Astrocyte (in vitro differentiated cells and primary cell): ENCODE results near the gene TBXAS1. TPM values are rescaled to one million over a fixed set of nuclear protein-coding genes. Genes with fewer than 3 reads are reported as not detected.

Experiments used
- DNase-seq: peaks from one replicate; pipeline ENCODE4 v3.0.0-alpha.2; 2010; ENCODE audit warnings: low read depth
- FAIRE-seq: peaks from 2 replicates; lab custom pipeline; 2011; peaks lifted over from hg19 to GRCh38; lab: Jason Lieb, UNC
- H2AFZ ChIP-seq: 2 replicates; pipeline ENCODE4 v1.6.0; 2012; ENCODE audit warnings: low read depth, low read length, inconsistent platforms
- H3K27ac ChIP-seq: 2 replicates; pipeline ENCODE4 v1.5.1; 2011; ENCODE audit warnings: low read depth, low read length, inconsistent platforms
- H3K27me3 ChIP-seq: 2 replicates; pipeline ENCODE4 v1.6.0; 2011; ENCODE audit warnings: low read length, inconsistent platforms; ENCODE audit not compliant: insufficient read depth
- H3K36me3 ChIP-seq: 2 replicates; pipeline ENCODE4 v1.5.1; 2011; ENCODE audit warnings: low read length, inconsistent platforms; ENCODE audit not compliant: insufficient read depth
- H3K4me1 ChIP-seq: 2 replicates; pipeline ENCODE4 v1.5.1; 2011; ENCODE audit warnings: low read length, inconsistent platforms; ENCODE audit not compliant: insufficient read depth
- H3K4me2 ChIP-seq: 2 replicates; pipeline ENCODE4 v1.6.0; 2012; ENCODE audit warnings: low read length, inconsistent platforms
- H3K4me3 ChIP-seq: 2 replicates; pipeline ENCODE4 v1.5.1; 2011; ENCODE audit warnings: low read depth, mild to moderate bottlenecking, low read length, inconsistent platforms; ENCODE audit not compliant: insufficient read depth
- H3K79me2 ChIP-seq: 2 replicates; pipeline ENCODE4 v1.6.0; 2012; ENCODE audit warnings: mild to moderate bottlenecking, low read length, inconsistent platforms; ENCODE audit not compliant: insufficient read depth
- H3K9ac ChIP-seq: 2 replicates; pipeline ENCODE4 v1.6.0; 2012; ENCODE audit warnings: mild to moderate bottlenecking, low read length, inconsistent platforms
- H3K9me3 ChIP-seq: 2 replicates; pipeline ENCODE4 v1.5.1; 2012; ENCODE audit warnings: low read depth, mild to moderate bottlenecking, low read length, inconsistent platforms; ENCODE audit not compliant: insufficient read depth
- H4K20me1 ChIP-seq: 2 replicates; pipeline ENCODE4 v1.6.0; 2012; ENCODE audit warnings: low read length, inconsistent platforms; ENCODE audit not compliant: insufficient read depth
- H3K27ac Mint-ChIP-seq: one replicate; pipeline ENCODE4 v1.8.0; 2021; ENCODE audit warnings: mild to moderate bottlenecking, mixed read lengths; ENCODE audit not compliant: unreplicated experiment
- H3K27me3 Mint-ChIP-seq: one replicate; pipeline ENCODE4 v1.8.0; 2021; ENCODE audit warnings: low read depth, mixed read lengths; ENCODE audit not compliant: unreplicated experiment
- H3K36me3 Mint-ChIP-seq: one replicate; pipeline ENCODE4 v1.8.0; 2021; ENCODE audit warnings: low read depth, mixed read lengths; ENCODE audit not compliant: unreplicated experiment
- H3K4me1 Mint-ChIP-seq: one replicate; pipeline ENCODE4 v1.8.0; 2021; ENCODE audit warnings: low read depth, mixed read lengths; ENCODE audit not compliant: unreplicated experiment
- H3K4me3 Mint-ChIP-seq: one replicate; pipeline ENCODE4 v1.8.0; 2021; ENCODE audit warnings: mild to moderate bottlenecking, moderate library complexity, mixed read lengths; ENCODE audit not compliant: unreplicated experiment
- H3K9me3 Mint-ChIP-seq: one replicate; pipeline ENCODE4 v1.8.0; 2021; ENCODE audit warnings: mild to moderate bottlenecking, mixed read lengths; ENCODE audit not compliant: unreplicated experiment
- EZH2 ChIP-seq: IDR thresholded peaks from 2 replicates; pipeline ENCODE4 v1.6.1; 2012; ENCODE audit warnings: mild to moderate bottlenecking, low read length, inconsistent platforms; ENCODE audit not compliant: insufficient read depth
- total RNA-seq: library from RNA; stranded (reverse); gene quantifications from 2 replicates; pipeline ENCODE4 v1.2.1, GENCODE V29; 2021
- TF ChIP-seq, protein P1 (sequence below): IDR thresholded peaks from 2 replicates; pipeline ENCODE4 v1.5.1; 2011; ENCODE audit warnings: low read depth, mild to moderate bottlenecking, inconsistent platforms, low read length, moderate library complexity; ENCODE audit not compliant: insufficient read depth

TBXAS1 gene
- total RNA-seq, 1 donor from 2014 or later = 1.1 TPM

DNA sequence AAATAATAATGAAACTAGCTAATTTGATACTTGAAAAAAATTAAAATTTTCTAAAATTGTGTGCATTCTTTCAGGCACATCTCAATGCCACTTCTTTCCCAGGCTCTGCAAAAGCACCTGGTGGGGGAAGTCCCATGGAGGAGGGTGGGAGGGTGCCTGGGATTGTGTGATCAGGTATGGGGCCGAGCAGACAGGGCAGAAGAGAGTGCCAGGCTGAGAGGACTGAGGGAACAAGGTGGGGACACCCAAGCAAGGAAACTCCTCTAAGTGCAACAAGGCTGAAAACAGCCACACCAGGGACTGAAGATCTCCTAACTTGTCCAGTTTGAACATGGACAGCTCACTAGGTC lies 219.9 kb downstream of the TBXAS1 start:
- Mint-ChIP-seq H3K36me3 (peaks cover 43% of the 10 kb centered on the region), H3K27me3 (no peaks in the 10 kb centered on the region), H3K9me3 (no peaks in the 10 kb centered on the region), H3K4me1 (peaks cover 6% of the 10 kb centered on the region), H3K4me3 (no peak overlapping the region), H3K27ac (no peak overlapping the region)
- H3K9me3 ChIP-seq = no peaks in the 10 kb centered on the region
- no peaks in the 10 kb centered on the region for H3K27me3 ChIP-seq
- H3K4me3 ChIP-seq = no peak overlapping the region
- H3K79me2 ChIP-seq = no peaks in the 10 kb centered on the region
- DNase-seq (no peak), FAIRE-seq (no peak)
- no peaks in the 10 kb centered on the region for H3K36me3 ChIP-seq
- H3K4me2 ChIP-seq = no peak overlapping the region
- H3K4me1 ChIP-seq = no peaks in the 10 kb centered on the region
- no peaks in the 10 kb centered on the region for H4K20me1 ChIP-seq
- no peak overlapping the region for H3K9ac ChIP-seq
- TF ChIP-seq, protein P1, sequence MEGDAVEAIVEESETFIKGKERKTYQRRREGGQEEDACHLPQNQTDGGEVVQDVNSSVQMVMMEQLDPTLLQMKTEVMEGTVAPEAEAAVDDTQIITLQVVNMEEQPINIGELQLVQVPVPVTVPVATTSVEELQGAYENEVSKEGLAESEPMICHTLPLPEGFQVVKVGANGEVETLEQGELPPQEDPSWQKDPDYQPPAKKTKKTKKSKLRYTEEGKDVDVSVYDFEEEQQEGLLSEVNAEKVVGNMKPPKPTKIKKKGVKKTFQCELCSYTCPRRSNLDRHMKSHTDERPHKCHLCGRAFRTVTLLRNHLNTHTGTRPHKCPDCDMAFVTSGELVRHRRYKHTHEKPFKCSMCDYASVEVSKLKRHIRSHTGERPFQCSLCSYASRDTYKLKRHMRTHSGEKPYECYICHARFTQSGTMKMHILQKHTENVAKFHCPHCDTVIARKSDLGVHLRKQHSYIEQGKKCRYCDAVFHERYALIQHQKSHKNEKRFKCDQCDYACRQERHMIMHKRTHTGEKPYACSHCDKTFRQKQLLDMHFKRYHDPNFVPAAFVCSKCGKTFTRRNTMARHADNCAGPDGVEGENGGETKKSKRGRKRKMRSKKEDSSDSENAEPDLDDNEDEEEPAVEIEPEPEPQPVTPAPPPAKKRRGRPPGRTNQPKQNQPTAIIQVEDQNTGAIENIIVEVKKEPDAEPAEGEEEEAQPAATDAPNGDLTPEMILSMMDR = no peak
- TF ChIP-seq EZH2 = no peak
- H3K27ac ChIP-seq = no peak overlapping the region
- H2AFZ ChIP-seq = no peak overlapping the region

DNA sequence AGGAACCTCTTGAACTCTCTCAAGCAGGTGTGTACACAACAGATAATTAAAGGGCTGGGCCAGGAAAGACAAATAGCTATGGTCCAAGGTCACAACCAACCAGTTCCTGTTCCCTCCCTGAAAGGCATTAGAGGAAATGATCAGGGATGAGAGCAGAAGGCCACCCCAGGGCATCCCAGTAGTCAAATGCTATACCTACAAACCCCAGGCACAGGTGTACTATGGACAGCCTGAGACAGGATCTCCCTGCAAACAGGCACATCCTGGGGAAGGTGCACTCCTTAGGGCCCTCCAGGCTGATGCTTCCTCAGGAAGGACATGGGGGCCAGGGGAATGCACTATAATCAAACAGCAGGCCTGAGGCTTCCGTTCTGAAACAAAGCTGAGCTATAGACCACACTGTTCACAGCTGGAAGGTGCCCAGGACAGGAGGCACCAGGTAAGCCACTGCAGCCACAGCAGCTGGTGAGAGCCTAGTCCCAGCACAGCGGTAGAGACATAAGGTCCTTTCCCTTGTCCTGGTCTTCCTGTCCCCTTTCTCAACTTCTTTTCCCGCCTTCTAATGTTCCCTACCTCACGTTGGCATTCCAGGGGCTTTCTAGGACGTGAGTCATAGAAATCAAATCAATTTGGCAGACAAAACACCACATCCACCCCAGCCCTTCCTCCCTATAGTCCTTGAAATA lies 220.4 kb downstream of the TBXAS1 start:
- Mint-ChIP-seq H3K4me3 (no peak overlapping the region), H3K4me1 (peaks cover 6% of the 10 kb centered on the region), H3K36me3 (peaks cover 43% of the 10 kb centered on the region), H3K9me3 (no peaks in the 10 kb centered on the region), H3K27me3 (no peaks in the 10 kb centered on the region), H3K27ac (no peak overlapping the region)
- FAIRE-seq = no peak
- H2AFZ ChIP-seq = no peak overlapping the region
- peak; percentile 20 for DNase-seq
- H4K20me1 ChIP-seq = no peaks in the 10 kb centered on the region
- no peak overlapping the region for H3K4me2 ChIP-seq
- no peak overlapping the region for H3K4me3 ChIP-seq
- H3K4me1 ChIP-seq = no peaks in the 10 kb centered on the region
- no peaks in the 10 kb centered on the region for H3K9me3 ChIP-seq
- H3K79me2 ChIP-seq = no peaks in the 10 kb centered on the region
- TF ChIP-seq EZH2 = no peak
- TF ChIP-seq, protein P1 = no peak
- no peaks in the 10 kb centered on the region for H3K27me3 ChIP-seq
- no peak overlapping the region for H3K9ac ChIP-seq
- H3K36me3 ChIP-seq = no peaks in the 10 kb centered on the region
- H3K27ac ChIP-seq = no peak overlapping the region

DNA sequence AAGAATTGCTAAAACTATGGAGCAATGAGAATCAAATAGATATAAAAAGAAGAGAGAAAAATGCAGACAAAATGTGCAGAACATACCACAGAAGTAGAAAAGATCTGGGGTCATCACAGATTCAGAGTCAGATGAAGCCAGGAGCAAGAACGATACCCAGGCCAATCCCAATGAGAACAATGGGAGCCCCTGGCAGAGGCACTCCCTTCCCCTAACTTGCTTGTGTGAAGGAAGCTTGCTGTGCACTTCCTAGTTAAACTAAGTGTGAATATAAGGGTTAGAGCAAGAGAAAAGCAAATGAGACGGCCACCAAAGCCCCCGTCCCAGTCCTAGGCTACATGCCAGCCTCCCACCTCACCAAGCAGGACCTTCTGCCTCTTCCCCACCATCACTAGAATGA lies 221.0 kb downstream of the TBXAS1 start:
- DNase-seq (no peak), FAIRE-seq (no peak)
- no peak overlapping the region for H3K4me3 ChIP-seq
- no peak for TF ChIP-seq EZH2
- TF ChIP-seq, protein P1 = no peak
- no peak overlapping the region for H3K4me2 ChIP-seq
- H3K36me3 Mint-ChIP-seq = peaks cover 45% of the 10 kb centered on the region
- no peaks in the 10 kb centered on the region for H3K9me3 Mint-ChIP-seq
- no peak overlapping the region for H3K9ac ChIP-seq
- H3K27me3 Mint-ChIP-seq = no peaks in the 10 kb centered on the region
- H3K27ac ChIP-seq = no peak overlapping the region
- no peaks in the 10 kb centered on the region for H4K20me1 ChIP-seq
- no peak overlapping the region for H3K27ac Mint-ChIP-seq
- no peaks in the 10 kb centered on the region for H3K9me3 ChIP-seq
- H3K27me3 ChIP-seq = no peaks in the 10 kb centered on the region
- H3K79me2 ChIP-seq = no peaks in the 10 kb centered on the region
- H3K36me3 ChIP-seq = no peaks in the 10 kb centered on the region
- no peak overlapping the region for H2AFZ ChIP-seq
- no peaks in the 10 kb centered on the region for H3K4me1 ChIP-seq
- no peak overlapping the region for H3K4me3 Mint-ChIP-seq
- peaks cover 6% of the 10 kb centered on the region for H3K4me1 Mint-ChIP-seq
